Ishikawa (cell line): ENCODE results near the gene PLIN5.

Experiments used
- CEBPB ChIP-seq: IDR thresholded peaks from 2 replicates; pipeline ENCODE4 v1.6.1; 2012
- CREB1 ChIP-seq: IDR thresholded peaks from 2 replicates; pipeline ENCODE4 v1.6.1; 2012; ENCODE audit warnings: low read depth
- EGR1 ChIP-seq: IDR thresholded peaks from 2 replicates; pipeline ENCODE4 v1.6.1; 2012
- EP300 ChIP-seq: IDR thresholded peaks from 2 replicates; pipeline ENCODE4 v1.6.1; 2012; ENCODE audit warnings: borderline replicate concordance
- FOXM1 ChIP-seq: IDR thresholded peaks from 2 replicates; pipeline ENCODE4 v1.6.1; 2012; ENCODE audit warnings: low read depth, borderline replicate concordance
- NFIC ChIP-seq: IDR thresholded peaks from 2 replicates; pipeline ENCODE4 v1.6.1; 2012
- RAD21 ChIP-seq: IDR thresholded peaks from 2 replicates; pipeline ENCODE4 v1.6.1; 2012; ENCODE audit warnings: low read depth
- TAF1 ChIP-seq: IDR thresholded peaks from 2 replicates; pipeline ENCODE4 v1.6.1; 2012; ENCODE audit warnings: low read depth, mild to moderate bottlenecking
- TCF12 ChIP-seq: IDR thresholded peaks from 2 replicates; pipeline ENCODE4 v1.6.1; 2012; ENCODE audit warnings: low read depth
- TEAD4 ChIP-seq: IDR thresholded peaks from 2 replicates; pipeline ENCODE4 v1.6.1; 2012
- YY1 ChIP-seq: IDR thresholded peaks from 2 replicates; pipeline ENCODE4 v1.6.1; 2012; ENCODE audit warnings: low read depth
- ZBTB7A ChIP-seq: IDR thresholded peaks from 2 replicates; pipeline ENCODE4 v1.6.1; 2012; ENCODE audit warnings: low read depth
- TF ChIP-seq, protein P1 (sequence below): IDR thresholded peaks from 2 replicates; pipeline ENCODE4 v1.6.1; 2012; ENCODE audit warnings: low read depth, mild to moderate bottlenecking
- TF ChIP-seq, protein P2 (sequence below): IDR thresholded peaks from 2 replicates; pipeline ENCODE4 v1.6.1; 2012
- TF ChIP-seq, protein P3 (sequence below): IDR thresholded peaks from 2 replicates; pipeline ENCODE4 v1.6.1; 2012

The PLIN5 gene

DNA sequence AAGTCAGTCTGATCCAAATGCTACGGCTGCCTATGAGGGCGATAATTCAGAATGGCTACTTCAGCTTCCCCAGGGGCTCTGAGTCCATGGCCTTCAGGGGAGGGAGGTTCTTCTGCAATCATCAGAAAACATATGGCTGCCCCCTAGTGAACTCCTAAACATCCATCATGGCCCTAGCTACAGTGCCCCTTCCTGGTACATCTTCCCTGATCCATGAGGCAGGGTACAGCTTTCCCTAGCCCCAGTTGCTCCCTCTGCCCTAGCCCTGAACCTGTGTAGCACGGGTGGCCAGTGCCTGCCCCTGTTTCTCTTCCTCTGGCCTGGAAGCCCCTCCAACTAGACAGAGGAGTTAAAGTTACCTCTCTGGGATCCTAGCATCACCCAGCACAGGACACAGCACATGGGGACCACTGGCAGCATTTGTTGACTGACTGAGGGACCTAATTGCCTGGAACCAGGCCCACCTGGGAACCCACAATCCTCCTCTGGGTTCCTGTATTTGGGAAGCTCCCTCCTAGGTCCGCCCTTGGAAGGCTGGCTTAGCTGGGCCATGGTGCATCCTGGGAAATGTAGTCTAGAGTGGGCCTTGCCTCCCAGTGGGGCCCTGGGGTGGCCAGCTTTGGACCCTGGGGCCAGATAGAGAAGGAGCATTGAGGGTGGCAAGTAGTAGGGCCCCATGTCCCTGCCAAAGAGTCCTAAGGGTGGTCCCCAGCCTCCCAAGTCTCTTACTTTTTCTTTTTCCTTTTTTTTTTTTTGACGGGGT is 42.2 kb upstream of the PLIN5 start:
- TF ChIP-seq, protein P1, sequence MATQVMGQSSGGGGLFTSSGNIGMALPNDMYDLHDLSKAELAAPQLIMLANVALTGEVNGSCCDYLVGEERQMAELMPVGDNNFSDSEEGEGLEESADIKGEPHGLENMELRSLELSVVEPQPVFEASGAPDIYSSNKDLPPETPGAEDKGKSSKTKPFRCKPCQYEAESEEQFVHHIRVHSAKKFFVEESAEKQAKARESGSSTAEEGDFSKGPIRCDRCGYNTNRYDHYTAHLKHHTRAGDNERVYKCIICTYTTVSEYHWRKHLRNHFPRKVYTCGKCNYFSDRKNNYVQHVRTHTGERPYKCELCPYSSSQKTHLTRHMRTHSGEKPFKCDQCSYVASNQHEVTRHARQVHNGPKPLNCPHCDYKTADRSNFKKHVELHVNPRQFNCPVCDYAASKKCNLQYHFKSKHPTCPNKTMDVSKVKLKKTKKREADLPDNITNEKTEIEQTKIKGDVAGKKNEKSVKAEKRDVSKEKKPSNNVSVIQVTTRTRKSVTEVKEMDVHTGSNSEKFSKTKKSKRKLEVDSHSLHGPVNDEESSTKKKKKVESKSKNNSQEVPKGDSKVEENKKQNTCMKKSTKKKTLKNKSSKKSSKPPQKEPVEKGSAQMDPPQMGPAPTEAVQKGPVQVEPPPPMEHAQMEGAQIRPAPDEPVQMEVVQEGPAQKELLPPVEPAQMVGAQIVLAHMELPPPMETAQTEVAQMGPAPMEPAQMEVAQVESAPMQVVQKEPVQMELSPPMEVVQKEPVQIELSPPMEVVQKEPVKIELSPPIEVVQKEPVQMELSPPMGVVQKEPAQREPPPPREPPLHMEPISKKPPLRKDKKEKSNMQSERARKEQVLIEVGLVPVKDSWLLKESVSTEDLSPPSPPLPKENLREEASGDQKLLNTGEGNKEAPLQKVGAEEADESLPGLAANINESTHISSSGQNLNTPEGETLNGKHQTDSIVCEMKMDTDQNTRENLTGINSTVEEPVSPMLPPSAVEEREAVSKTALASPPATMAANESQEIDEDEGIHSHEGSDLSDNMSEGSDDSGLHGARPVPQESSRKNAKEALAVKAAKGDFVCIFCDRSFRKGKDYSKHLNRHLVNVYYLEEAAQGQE = no peak
- TF ChIP-seq EP300 (no peak), TAF1 (no peak), CEBPB (no peak), FOXM1 (no peak), TCF12 (no peak), RAD21 (no peak), EGR1 (no peak), ZBTB7A (no peak), NFIC (no peak)
- TF ChIP-seq, protein P2, sequence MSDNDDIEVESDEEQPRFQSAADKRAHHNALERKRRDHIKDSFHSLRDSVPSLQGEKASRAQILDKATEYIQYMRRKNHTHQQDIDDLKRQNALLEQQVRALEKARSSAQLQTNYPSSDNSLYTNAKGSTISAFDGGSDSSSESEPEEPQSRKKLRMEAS = no peak
- TF ChIP-seq, protein P3, sequence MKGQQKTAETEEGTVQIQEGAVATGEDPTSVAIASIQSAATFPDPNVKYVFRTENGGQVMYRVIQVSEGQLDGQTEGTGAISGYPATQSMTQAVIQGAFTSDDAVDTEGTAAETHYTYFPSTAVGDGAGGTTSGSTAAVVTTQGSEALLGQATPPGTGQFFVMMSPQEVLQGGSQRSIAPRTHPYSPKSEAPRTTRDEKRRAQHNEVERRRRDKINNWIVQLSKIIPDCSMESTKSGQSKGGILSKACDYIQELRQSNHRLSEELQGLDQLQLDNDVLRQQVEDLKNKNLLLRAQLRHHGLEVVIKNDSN = no peak

DNA sequence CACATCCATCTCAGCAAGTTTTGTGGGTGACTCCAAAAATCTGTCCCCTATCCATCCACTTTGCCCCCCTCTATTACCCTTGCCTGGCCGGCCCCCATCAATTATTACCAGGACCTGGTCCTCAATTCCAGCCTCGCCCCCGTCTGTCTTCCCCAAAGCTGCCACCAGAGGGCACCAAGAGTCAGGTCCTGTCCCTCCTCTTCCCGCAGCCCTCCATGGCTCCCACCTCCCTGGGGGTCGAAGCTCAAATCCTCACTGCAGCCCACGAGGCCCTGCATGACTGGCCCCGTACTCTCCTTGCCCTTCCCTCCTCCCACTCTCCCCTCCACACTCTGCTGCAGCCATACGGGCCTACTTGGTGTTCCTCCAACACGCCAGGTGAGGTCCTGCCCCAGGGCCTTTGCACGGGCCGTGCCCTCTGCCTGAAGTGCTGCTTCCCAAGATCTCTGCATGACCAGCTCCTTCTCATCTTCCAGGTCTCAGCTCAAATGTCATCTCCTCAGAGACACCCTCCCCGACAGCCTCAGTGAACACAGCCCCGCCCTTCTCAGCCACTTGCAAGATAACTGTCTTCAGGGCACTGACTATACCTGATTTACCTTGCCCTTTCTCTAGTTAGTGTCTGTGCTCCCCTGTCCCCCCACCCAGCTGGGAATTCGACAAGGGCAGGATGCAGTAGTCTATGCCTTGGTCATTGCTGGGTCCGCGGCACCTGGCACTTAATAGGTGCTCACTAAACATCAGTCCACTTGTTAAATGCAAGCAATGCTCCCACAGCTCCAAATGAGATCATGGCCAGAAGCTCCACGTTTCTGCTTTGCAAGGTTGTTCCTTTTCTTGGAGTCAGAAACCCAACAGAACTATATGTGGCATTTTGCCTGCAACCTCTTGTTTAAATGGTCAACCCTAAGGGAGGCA is 41.3 kb upstream of the PLIN5 start:
- TF ChIP-seq RAD21 (peak; percentile 73), CREB1 (no peak), YY1 (0 out of 2 replicates have a peak, but pooled peaks have one; percentile 10)

DNA sequence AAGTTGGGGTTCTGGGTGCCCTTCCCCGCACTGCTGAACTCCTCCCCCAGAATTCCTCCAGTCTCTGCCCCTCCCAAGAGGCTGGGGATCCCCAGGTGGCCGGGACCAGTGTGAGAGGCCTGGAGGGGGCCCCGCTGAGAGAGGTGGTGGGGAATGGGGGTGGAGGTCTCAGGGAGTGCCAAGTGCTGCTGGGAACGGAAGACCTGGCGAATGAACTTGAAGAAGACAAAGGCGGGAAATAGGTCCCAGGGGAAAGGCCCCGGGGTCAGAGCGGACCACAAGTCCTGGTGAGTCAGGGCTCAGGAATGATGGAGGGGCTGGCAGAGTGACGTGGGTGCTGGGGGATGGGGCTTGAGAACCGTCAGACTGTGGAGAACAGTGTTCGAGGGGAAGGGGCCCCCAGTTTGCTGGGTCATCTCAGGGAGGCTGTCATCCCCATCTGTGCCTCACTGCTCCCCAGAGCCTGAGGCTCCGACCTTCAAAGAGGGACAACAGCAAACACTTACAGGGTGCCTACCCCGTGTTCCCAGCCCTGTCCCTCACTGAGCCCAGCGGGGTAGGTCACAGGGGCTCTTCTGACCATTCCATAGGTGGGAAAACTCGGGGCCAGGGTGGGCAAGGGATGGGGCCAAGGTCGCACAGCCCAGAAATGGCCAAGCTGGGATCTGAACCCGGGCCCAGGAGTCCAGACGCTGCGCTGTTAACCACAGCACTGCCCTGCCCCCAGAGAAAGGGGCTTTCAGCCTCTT is 40.4 kb upstream of the PLIN5 start:
- TF ChIP-seq RAD21 (no peak), CREB1 (no peak), TEAD4 (0 out of 2 replicates have a peak, but pooled peaks have one; percentile 38), CEBPB (no peak), FOXM1 (no peak), TAF1 (no peak), YY1 (no peak), NFIC (no peak)
- TF ChIP-seq, protein P1 = no peak

DNA sequence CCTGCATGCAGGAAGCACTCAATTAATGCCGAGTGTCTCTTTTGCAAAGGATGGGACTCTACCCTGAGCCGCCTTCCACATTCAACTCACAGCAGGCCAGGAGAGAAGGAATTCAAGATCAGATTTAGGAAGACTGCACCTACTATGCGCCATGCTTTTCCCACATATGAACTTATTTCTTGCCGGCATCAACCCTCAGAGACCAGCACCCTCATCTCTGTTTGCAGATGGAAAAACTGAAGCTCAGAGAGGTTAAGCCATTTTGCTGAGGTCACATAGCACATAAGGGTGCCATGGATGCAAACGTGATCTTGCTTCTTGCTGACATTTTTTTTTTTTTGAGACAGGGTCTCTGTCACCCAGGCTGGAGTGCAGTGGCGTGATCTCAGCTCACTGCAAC is 38.7 kb upstream of the PLIN5 start:
- TF ChIP-seq RAD21 = no peak
- TF ChIP-seq ZBTB7A = no peak
- TF ChIP-seq EP300 = no peak
- TF ChIP-seq, protein P1 = no peak
- no peak for TF ChIP-seq TAF1
- TF ChIP-seq, protein P2 = no peak
- no peak for TF ChIP-seq YY1
- no peak for TF ChIP-seq NFIC
- no peak for TF ChIP-seq TEAD4
- TF ChIP-seq CREB1 = no peak
- TF ChIP-seq, protein P3 = no peak
- TF ChIP-seq TCF12 = no peak
- no peak for TF ChIP-seq EGR1
- TF ChIP-seq CEBPB = no peak
